ENCODE results near the gene TBK1.
A peak's percentile ranks its signal among the peaks of the same experiment; 100 is the strongest.

The TBK1 gene

GRCh38 chr12:64466178-64466577 is 14.3 kb downstream of the TBK1 start:
- no peak overlapping the region for H3K4me3 Mint-ChIP-seq
- H3K4me1 Mint-ChIP-seq: peaks cover 16% of the 10 kb centered on the region
- no peak overlapping the region for H3K27ac Mint-ChIP-seq
- H3K36me3 Mint-ChIP-seq (ENCODE audit: low read depth): peaks cover 58% of the 10 kb centered on the region
- no peaks in the 10 kb centered on the region for H3K27me3 Mint-ChIP-seq (ENCODE audit: low read depth)
- no peak for TF ChIP-seq CTCF (IDR thresholded peaks at IDR 0.05; ENCODE audit: unreplicated experiment in 3 of 3)
- no peaks in the 10 kb centered on the region for H3K9me3 Mint-ChIP-seq

- TF ChIP-seq CTCF (IDR thresholded peaks at IDR 0.05; ENCODE audit: unreplicated experiment in 3 of 3): no peak
- H3K4me1 Mint-ChIP-seq: peaks cover 26% of the 10 kb centered on the region
- H3K9me3 Mint-ChIP-seq: peaks cover 3% of the 10 kb centered on the region
- no peaks in the 10 kb centered on the region for H3K27me3 Mint-ChIP-seq (ENCODE audit: low read depth)
- H3K36me3 Mint-ChIP-seq (ENCODE audit: low read depth): peaks cover 64% of the 10 kb centered on the region
- H3K27ac Mint-ChIP-seq: no peak overlapping the region
- H3K4me3 Mint-ChIP-seq: no peak overlapping the region
These were observed 17.0 kb downstream of the TBK1 start for GRCh38 chr12:64468966-64469365.

GRCh38 chr12:64469455-64470142 is 17.7 kb downstream of the TBK1 start:
- Mint-ChIP-seq H3K4me1 (peaks cover 26% of the 10 kb centered on the region), H3K9me3 (peaks cover 3% of the 10 kb centered on the region), H3K27ac (peak overlapping the region in 1 of 3 experiments; percentile 26), H3K27me3 (ENCODE audit: low read depth) (no peaks in the 10 kb centered on the region), H3K36me3 (ENCODE audit: low read depth) (peaks cover 64% of the 10 kb centered on the region), H3K4me3 (no peak overlapping the region)
- TF ChIP-seq CTCF (IDR thresholded peaks at IDR 0.05; ENCODE audit: unreplicated experiment in 3 of 3): no peak

- Mint-ChIP-seq H3K4me1 (peaks cover 26% of the 10 kb centered on the region), H3K27me3 (ENCODE audit: low read depth) (no peaks in the 10 kb centered on the region), H3K27ac (peak overlapping the region in 1 of 3 experiments; percentile 16), H3K9me3 (peaks cover 7% of the 10 kb centered on the region), H3K36me3 (ENCODE audit: low read depth) (peaks cover 67% of the 10 kb centered on the region), H3K4me3 (no peak overlapping the region)
- no peak for TF ChIP-seq CTCF (IDR thresholded peaks at IDR 0.05; ENCODE audit: unreplicated experiment in 3 of 3)
These were observed 18.6 kb downstream of the TBK1 start for GRCh38 chr12:64470495-64470894.

GRCh38 chr12:64473176-64473575 is 21.3 kb downstream of the TBK1 start:
- Mint-ChIP-seq H3K4me3 (no peak overlapping the region), H3K27ac (peak overlapping the region in 2 of 3 experiments; percentile 2), H3K27me3 (ENCODE audit: low read depth) (no peaks in the 10 kb centered on the region), H3K9me3 (peaks cover 24% of the 10 kb centered on the region), H3K4me1 (peaks cover 26% of the 10 kb centered on the region), H3K36me3 (ENCODE audit: low read depth) (peaks cover 81% of the 10 kb centered on the region)
- no peak for TF ChIP-seq CTCF (IDR thresholded peaks at IDR 0.05; ENCODE audit: unreplicated experiment in 3 of 3)

GRCh38 chr12:64475518-64475917 is 23.6 kb downstream of the TBK1 start:
- Mint-ChIP-seq H3K9me3 (peaks cover 24% of the 10 kb centered on the region), H3K27ac (no peak overlapping the region), H3K27me3 (ENCODE audit: low read depth) (no peaks in the 10 kb centered on the region), H3K36me3 (ENCODE audit: low read depth) (peaks cover 76% of the 10 kb centered on the region), H3K4me1 (peaks cover 16% of the 10 kb centered on the region), H3K4me3 (no peak overlapping the region)
- no peak for TF ChIP-seq CTCF (IDR thresholded peaks at IDR 0.05; ENCODE audit: unreplicated experiment in 3 of 3)
